ENCODE results near the gene GLCE.

- TF ChIP-seq CTCF (IDR thresholded peaks at IDR 0.05; ENCODE audit: low read length): no peak
- no peak for TF ChIP-seq EZH2 (IDR thresholded peaks at IDR 0.05; ENCODE audit: borderline replicate concordance, low read length)
Measured at GRCh38 chr15:69190504-69190903, 30.1 kb downstream of the GLCE start.
